Medulla oblongata (tissue), 1 donor: ENCODE results near the gene TRIM50.
"Not testable (repeated sequence)": the region's sequence is repeated elsewhere in the genome, so short reads cannot be mapped to it uniquely, and the experiment has no call there.

Source experiments
- DNase-seq: peaks from one replicate; pipeline ENCODE4 v3.0.0-alpha.2; 2015; ENCODE audit errors: extremely low spot score

Gene TRIM50

GRCh38 chr7:73314271-73314670 is 13.6 kb downstream of the TRIM50 start:
- no peak for DNase-seq

- no peak for DNase-seq
These were observed 14.4 kb downstream of the TRIM50 start for GRCh38 chr7:73313521-73313906.

GRCh38 chr7:73312831-73313520 is 14.9 kb downstream of the TRIM50 start:
- no peak for DNase-seq

- DNase-seq: not testable (repeated sequence)
These were observed 16.5 kb downstream of the TRIM50 start for GRCh38 chr7:73311421-73311820.

GRCh38 chr7:73308665-73309214 is 19.1 kb downstream of the TRIM50 start, which contains the start of gene NSUN5:
Gene NSUN5 (minus strand): TSS chr7:73308826. CDS start chr7:73308790, 36 bp downstream.
- DNase-seq: peak; percentile 72

- DNase-seq: no peak
These were observed 19.7 kb downstream of the TRIM50 start for GRCh38 chr7:73308074-73308664.

GRCh38 chr7:73307436-73307835 is 20.4 kb downstream of the TRIM50 start:
- DNase-seq: no peak

- not testable (repeated sequence) for DNase-seq
These were observed 23.1 kb downstream of the TRIM50 start for GRCh38 chr7:73304612-73305387.

GRCh38 chr7:73304071-73304470 is 23.8 kb downstream of the TRIM50 start:
- DNase-seq: no peak

GRCh38 chr7:73303546-73303945 is 24.3 kb downstream of the TRIM50 start:
- DNase-seq: no peak

- DNase-seq: not testable (repeated sequence)
These were observed 25.0 kb downstream of the TRIM50 start for GRCh38 chr7:73302846-73303245.

- DNase-seq: not testable (repeated sequence)
These were observed 26.8 kb downstream of the TRIM50 start for GRCh38 chr7:73301108-73301507.

GRCh38 chr7:73299812-73300211 is 28.1 kb downstream of the TRIM50 start:
- DNase-seq: not testable (repeated sequence)

GRCh38 chr7:73297706-73298105 is 30.2 kb downstream of the TRIM50 start:
- DNase-seq: not testable (repeated sequence)

GRCh38 chr7:73297235-73297634 is 30.6 kb downstream of the TRIM50 start:
- DNase-seq: not testable (repeated sequence)

- not testable (repeated sequence) for DNase-seq
These were observed 50.7 kb downstream of the TRIM50 start for GRCh38 chr7:73277210-73277609.

GRCh38 chr7:73267813-73268212 is 60.1 kb downstream of the TRIM50 start:
- DNase-seq: not testable (repeated sequence)

- not testable (repeated sequence) for DNase-seq
These were observed 61.0 kb downstream of the TRIM50 start for GRCh38 chr7:73266719-73267368.
